ENCODE results near the gene FAM149B1. TPM values are rescaled to one million over a fixed set of nuclear protein-coding genes. Genes with fewer than 3 reads are reported as not detected.

The FAM149B1 gene
- total RNA-seq, 4 donors from 2014 or later: 11.0 to 18.9 (median 15.8) TPM

- Histone ChIP-seq H3K4me1 (no peaks in the 10 kb centered on the region), H3K27me3 (no peaks in the 10 kb centered on the region), H3K36me3 (peaks cover 57% of the 10 kb centered on the region), H3K9me3 (no peaks in the 10 kb centered on the region), H3K27ac (no peak overlapping the region), H3K4me3 (no peak overlapping the region)
- DNase-seq (ENCODE audit: low spot score in 2 of 2): no peak
- 88% methylated on average over 8 of the region's 8 CpGs for WGBS
- no peak for TF ChIP-seq POLR2AphosphoS5 (IDR thresholded peaks at IDR 0.05)
- no peak for TF ChIP-seq POLR2A (IDR thresholded peaks at IDR 0.05)
- no peak for TF ChIP-seq EP300 (IDR thresholded peaks at IDR 0.05)
- TF ChIP-seq CTCF (IDR thresholded peaks at IDR 0.05): no peak
These were observed 65.0 kb downstream of the FAM149B1 start for GRCh38 chr10:73232887-73233286.

DNA sequence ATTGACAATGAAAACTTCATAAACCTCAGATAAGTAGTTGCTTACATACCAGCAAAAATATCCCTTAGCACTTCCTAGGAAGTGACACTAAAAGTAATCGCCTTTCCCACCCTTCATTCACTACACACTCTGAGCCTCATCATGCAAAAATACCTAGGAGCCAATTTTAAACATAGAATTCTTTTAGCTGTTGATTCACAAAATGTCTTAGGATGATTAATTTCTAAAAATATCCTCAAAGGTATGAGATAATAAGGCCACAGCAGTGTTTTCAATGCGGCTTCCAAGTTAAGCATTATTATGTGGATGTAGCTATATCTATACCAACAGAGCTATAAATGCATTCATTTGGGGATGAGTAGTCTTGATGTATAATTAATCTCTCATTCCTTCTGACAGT lies 66.0 kb downstream of the FAM149B1 start:
- Histone ChIP-seq H3K27ac (no peak overlapping the region), H3K9me3 (no peaks in the 10 kb centered on the region), H3K4me3 (no peak overlapping the region), H3K27me3 (no peaks in the 10 kb centered on the region), H3K36me3 (peaks cover 57% of the 10 kb centered on the region), H3K4me1 (no peaks in the 10 kb centered on the region)
- DNase-seq (ENCODE audit: low spot score in 2 of 2): no peak
- TF ChIP-seq CTCF (IDR thresholded peaks at IDR 0.05) (no peak), POLR2A (IDR thresholded peaks at IDR 0.05) (no peak), EP300 (IDR thresholded peaks at IDR 0.05) (no peak), POLR2AphosphoS5 (IDR thresholded peaks at IDR 0.05) (no peak)
- 80% methylated on average over 2 of the region's 2 CpGs for WGBS

GRCh38 chr10:73234695-73235094 lies 66.8 kb downstream of the FAM149B1 start:
- no peak for TF ChIP-seq EP300 (IDR thresholded peaks at IDR 0.05)
- no peak for TF ChIP-seq POLR2A (IDR thresholded peaks at IDR 0.05)
- Histone ChIP-seq H3K9me3 (no peaks in the 10 kb centered on the region), H3K27ac (no peak overlapping the region), H3K36me3 (peaks cover 60% of the 10 kb centered on the region), H3K27me3 (no peaks in the 10 kb centered on the region), H3K4me1 (no peaks in the 10 kb centered on the region), H3K4me3 (no peak overlapping the region)
- WGBS: 89% methylated on average over 7 of the region's 7 CpGs
- DNase-seq (ENCODE audit: low spot score in 2 of 2): no peak

GRCh38 chr10:73238990-73239566 lies 71.2 kb downstream of the FAM149B1 start:
- peaks cover 79% of the 10 kb centered on the region for H3K36me3 ChIP-seq

GRCh38 chr10:73239908-73240307 lies 72.0 kb downstream of the FAM149B1 start:
- Histone ChIP-seq H3K4me1 (peaks cover 17% of the 10 kb centered on the region), H3K9me3 (no peaks in the 10 kb centered on the region), H3K27ac (no peak overlapping the region), H3K36me3 (peaks cover 78% of the 10 kb centered on the region), H3K4me3 (no peak overlapping the region), H3K27me3 (no peaks in the 10 kb centered on the region)
- no peak for DNase-seq (ENCODE audit: low spot score in 2 of 2)
- WGBS: 93% methylated on average over 2 of the region's 2 CpGs
- TF ChIP-seq POLR2AphosphoS5 (IDR thresholded peaks at IDR 0.05) (no peak), POLR2A (IDR thresholded peaks at IDR 0.05) (no peak), EP300 (IDR thresholded peaks at IDR 0.05) (no peak), CTCF (IDR thresholded peaks at IDR 0.05) (no peak)

More at GRCh38 chr10:73238990-73239566, 71.2 kb downstream of the FAM149B1 start:
- Histone ChIP-seq H3K4me3 (no peak overlapping the region), H3K27ac (no peak overlapping the region), H3K4me1 (peaks cover 9% of the 10 kb centered on the region), H3K9me3 (no peaks in the 10 kb centered on the region), H3K27me3 (no peaks in the 10 kb centered on the region)
- no peak for DNase-seq (ENCODE audit: low spot score in 2 of 2)
- WGBS: 94% methylated on average over 5 of the region's 5 CpGs
- TF ChIP-seq CTCF (IDR thresholded peaks at IDR 0.05) (no peak), POLR2AphosphoS5 (IDR thresholded peaks at IDR 0.05) (no peak), EP300 (IDR thresholded peaks at IDR 0.05) (no peak), POLR2A (IDR thresholded peaks at IDR 0.05) (no peak)
